Keratinocyte (primary cell): ENCODE results near the gene ETFA. TPM values are rescaled to one million over a fixed set of nuclear protein-coding genes. Genes with fewer than 3 reads are reported as not detected.

Source experiments
- DNase-seq: peaks from one replicate; pipeline ENCODE4 v3.0.0-alpha.2; 2011; ENCODE audit warnings: low read depth, missing footprints, low spot score
- FAIRE-seq: peaks from 2 replicates; lab custom pipeline; 2011; peaks lifted over from hg19 to GRCh38; lab: Jason Lieb, UNC
- H2AFZ ChIP-seq: 2 replicates; pipeline ENCODE4 v1.6.0; 2012; ENCODE audit warnings: low read length, control low read depth, inconsistent platforms; ENCODE audit not compliant: control insufficient read depth
- H3K27ac ChIP-seq: 2 replicates; pipeline ENCODE4 v1.5.1; 2011; ENCODE audit warnings: low read length; ENCODE audit not compliant: control insufficient read depth, insufficient read depth
- H3K27me3 ChIP-seq: 3 replicates; pipeline ENCODE4 v1.6.0; 2011; ENCODE audit warnings: low read length; ENCODE audit not compliant: control insufficient read depth, insufficient read depth; ENCODE audit errors: extremely low read depth
- H3K36me3 ChIP-seq, 2 experiments: 2 replicates in 1 of 2; 3 replicates in 1 of 2; pipeline ENCODE4 v1.5.1; 2011; ENCODE audit warnings: low read length in 2 of 2, mild to moderate bottlenecking in 1 of 2; ENCODE audit not compliant: control insufficient read depth in 2 of 2, insufficient read depth in 2 of 2; ENCODE audit errors: extremely low read depth in 1 of 2
- H3K4me1 ChIP-seq: 3 replicates; pipeline ENCODE4 v1.5.1; 2011; ENCODE audit warnings: low read length; ENCODE audit not compliant: control insufficient read depth, insufficient read depth; ENCODE audit errors: extremely low read depth
- H3K4me2 ChIP-seq: 3 replicates; pipeline ENCODE4 v1.6.0; 2011; ENCODE audit warnings: low read depth, low read length; ENCODE audit not compliant: control insufficient read depth, insufficient read depth; ENCODE audit errors: extremely low read depth
- H3K4me3 ChIP-seq, 3 experiments: fragments of 200-600 bp in 1 of 3; sonication (generic) in 1 of 3; 2 replicates in 2 of 3; 3 replicates in 1 of 3; pipeline ENCODE4 v1.5.1; 2011 to 2016; ENCODE audit warnings: low read length in 3 of 3, mild to moderate bottlenecking in 3 of 3, control low read depth in 2 of 3, inconsistent platforms in 1 of 3, low read depth in 1 of 3, mixed read lengths in 1 of 3, mixed run types in 1 of 3, moderate library complexity in 1 of 3; ENCODE audit not compliant: control insufficient read depth in 2 of 3, insufficient read depth in 2 of 3; ENCODE audit errors: extremely low read depth in 1 of 3
- H3K79me2 ChIP-seq: 2 replicates; pipeline ENCODE4 v1.6.0; 2012; ENCODE audit warnings: low read length; ENCODE audit not compliant: control insufficient read depth, insufficient read depth
- H3K9ac ChIP-seq: 3 replicates; pipeline ENCODE4 v1.6.0; 2011; ENCODE audit warnings: low read length; ENCODE audit not compliant: control insufficient read depth, insufficient read depth; ENCODE audit errors: extremely low read depth
- H3K9me1 ChIP-seq: 3 replicates; pipeline ENCODE4 v1.6.0; 2011; ENCODE audit warnings: low read length; ENCODE audit not compliant: control insufficient read depth, insufficient read depth; ENCODE audit errors: extremely low read depth
- H3K9me3 ChIP-seq: 2 replicates; pipeline ENCODE4 v1.5.1; 2012; ENCODE audit warnings: low read depth, low read length; ENCODE audit not compliant: control insufficient read depth
- H4K20me1 ChIP-seq: 3 replicates; pipeline ENCODE4 v1.6.0; 2011; ENCODE audit warnings: low read length; ENCODE audit not compliant: control insufficient read depth, insufficient read depth; ENCODE audit errors: extremely low read depth
- CTCF ChIP-seq, 3 experiments: IDR thresholded peaks in 1 of 3; conservative IDR thresholded peaks in 1 of 3; optimal IDR thresholded peaks in 1 of 3; 2 replicates in 2 of 3; 3 replicates in 1 of 3; pipeline versions ENCODE3 to v1.5.1; 2011; ENCODE audit warnings: low read length in 3 of 3, mild to moderate bottlenecking in 3 of 3, moderate library complexity in 2 of 3, control low read depth in 1 of 3, inconsistent platforms in 1 of 3; ENCODE audit not compliant: insufficient read depth in 2 of 3; ENCODE audit errors: extremely low read depth in 1 of 3
- EZH2 ChIP-seq: IDR thresholded peaks from one replicate; pipeline ENCODE4 v1.6.1; 2012; ENCODE audit warnings: inconsistent platforms, mild to moderate bottlenecking, low read length, moderate library complexity
- dilution Hi-C: fragments of 300-500 bp; cut with MboI; formaldehyde crosslinking; loops from one replicate; pipeline ENCODE4 v1.7.0; 2020; ENCODE audit warnings: low sequenced_read_pairs; ENCODE audit not compliant: extremely low pct_ligation_motif_present
- polyA plus RNA-seq, 5 experiments: library from polyadenylated mRNA; depleted of rRNA in 3 of 5; stranded (reverse) in 3 of 5; stranded (forward) in 1 of 5; unstranded in 1 of 5; fragments of >200 nt; gene quantifications; 1 replicate in 1 of 5; 2 replicates in 3 of 5; 3 replicates in 1 of 5; pipeline versions ENCODE4 v1.2.1 to v1.2.3, GENCODE V29; 2011 to 2012; ENCODE audit warnings: missing spikeins in 2 of 5, low read depth in 1 of 5, low replicate concordance in 1 of 5

Gene ETFA
- polyA plus RNA-seq, 1 donor (not counting 4 experiments of a cell fraction or from before 2014, with no cell fraction given), result 230 TPM

- Histone ChIP-seq H3K9ac (no peak overlapping the region), H3K9me1 (no peaks in the 10 kb centered on the region), H3K36me3 (peaks cover 4 to 10% of the 10 kb centered on the region in 2 experiments), H3K27ac (no peak overlapping the region), H2AFZ (no peak overlapping the region), H3K9me3 (no peaks in the 10 kb centered on the region), H3K4me1 (peaks cover 11% of the 10 kb centered on the region), H4K20me1 (no peaks in the 10 kb centered on the region), H3K79me2 (no peaks in the 10 kb centered on the region), H3K4me2 (no peak overlapping the region), H3K4me3 (no peak overlapping the region), H3K27me3 (no peaks in the 10 kb centered on the region)
- TF ChIP-seq EZH2 (no peak), CTCF (optimal IDR thresholded peaks at IDR 0.05 in 1 of 3, IDR thresholded peaks at IDR 0.05 in 1 of 3, conservative IDR thresholded peaks at IDR 0.05 in 1 of 3; ENCODE audit: extremely low read depth in 1 of 3, insufficient read depth in 2 of 3, low read length in 3 of 3) (no peak)
- dilution Hi-C loops, result no loop called here
- DNase-seq, result no peak
- no peak for FAIRE-seq
Observed at GRCh38 chr15:76203346-76204108, 107.7 kb downstream of the ETFA start.

- peaks cover 0 to 8% of the 10 kb centered on the region in 2 experiments for H3K36me3 ChIP-seq
- H3K4me1 ChIP-seq, result peaks cover 29% of the 10 kb centered on the region
- no peaks in the 10 kb centered on the region for H3K9me3 ChIP-seq
- no peak overlapping the region for H3K9ac ChIP-seq
- TF ChIP-seq EZH2 (no peak), CTCF (optimal IDR thresholded peaks at IDR 0.05 in 1 of 3, IDR thresholded peaks at IDR 0.05 in 1 of 3, conservative IDR thresholded peaks at IDR 0.05 in 1 of 3; ENCODE audit: extremely low read depth in 1 of 3, insufficient read depth in 2 of 3, low read length in 3 of 3) (no peak)
- H4K20me1 ChIP-seq, result peaks cover 3% of the 10 kb centered on the region
- no peak overlapping the region for H3K4me2 ChIP-seq
- H3K9me1 ChIP-seq, result no peaks in the 10 kb centered on the region
- no peak overlapping the region for H2AFZ ChIP-seq
- no peaks in the 10 kb centered on the region for H3K27me3 ChIP-seq
- H3K79me2 ChIP-seq, result no peaks in the 10 kb centered on the region
- no peak for FAIRE-seq
- H3K27ac ChIP-seq, result no peak overlapping the region
- no peak for DNase-seq
- dilution Hi-C loops, result no loop called here
- H3K4me3 ChIP-seq, result no peak overlapping the region
Observed at GRCh38 chr15:76201536-76202255, 109.6 kb downstream of the ETFA start.
